Stimulated activated CD8-positive, alpha-beta memory T cell treated with anti-CD3 and anti-CD28 coated beads, Interleukin-2, amount 100 ng/mL, for 1 hour (primary cell): ENCODE results near the gene PLAAT5.
"Not testable (repeated sequence)": the region's sequence is repeated elsewhere in the genome, so short reads cannot be mapped to it uniquely, and the experiment has no call there.

Experiments
- DNase-seq, 2 donors: peaks; one replicate each; pipeline ENCODE4 v3.0.0-alpha.2; 2020; ENCODE audit warnings: low read depth in 2 of 2

Gene PLAAT5

GRCh38 chr11:63480039-63480438 is 10.9 kb downstream of the PLAAT5 start:
- DNase-seq, result no peak

GRCh38 chr11:63478896-63479295 is 12.1 kb downstream of the PLAAT5 start:
- peak; percentile 21 to 30 for DNase-seq

GRCh38 chr11:63476618-63477017 is 14.3 kb downstream of the PLAAT5 start:
- no peak for DNase-seq

- no peak for DNase-seq
Observed at GRCh38 chr11:63472372-63472771, 18.6 kb downstream of the PLAAT5 start.

- no peak for DNase-seq
Observed at GRCh38 chr11:63470311-63470710, 20.7 kb downstream of the PLAAT5 start.

- no peak for DNase-seq
Observed at GRCh38 chr11:63462137-63462536, 28.8 kb downstream of the PLAAT5 start.

GRCh38 chr11:63459586-63459985 is 31.4 kb downstream of the PLAAT5 start:
- DNase-seq, result no peak

- DNase-seq, result no peak
Observed at GRCh38 chr11:63448646-63449045, 42.3 kb downstream of the PLAAT5 start.

GRCh38 chr11:63445720-63446119 is 45.2 kb downstream of the PLAAT5 start:
- DNase-seq, result no peak

- no peak for DNase-seq
Observed at GRCh38 chr11:63445118-63445517, 45.8 kb downstream of the PLAAT5 start.

- no peak for DNase-seq
Observed at GRCh38 chr11:63444160-63444559, 46.8 kb downstream of the PLAAT5 start.

GRCh38 chr11:63443714-63444113 is 47.3 kb downstream of the PLAAT5 start:
- no peak for DNase-seq

GRCh38 chr11:63435831-63436230 is 55.1 kb downstream of the PLAAT5 start:
- not testable (repeated sequence) for DNase-seq

GRCh38 chr11:63435351-63435750 is 55.6 kb downstream of the PLAAT5 start:
- DNase-seq, result not testable (repeated sequence)

GRCh38 chr11:63430731-63431130 is 60.2 kb downstream of the PLAAT5 start:
- not testable (repeated sequence) for DNase-seq

- no peak for DNase-seq
Observed at GRCh38 chr11:63427971-63428508, 62.9 kb downstream of the PLAAT5 start.

GRCh38 chr11:63417174-63417852 is 73.7 kb downstream of the PLAAT5 start:
- no peak for DNase-seq
